ENCODE data around the gene SNIP1.
"Not testable (repeated sequence)": the region's sequence is repeated elsewhere in the genome, so short reads cannot be mapped to it uniquely, and the experiment has no call there.

SNIP1 gene

GRCh38 chr1:37553927-37554808, at the start of gene SNIP1:
Gene SNIP1 (minus strand): TSS chr1:37554293. CDS start chr1:37554229, 64 bp downstream.
- peaks cover 21% of the 10 kb centered on the region for H3K4me1 ChIP-seq (ENCODE audit: control insufficient read depth, insufficient read depth, low read length)

GRCh38 chr1:37602750-37603694, 48.9 kb upstream of the SNIP1 start:
- H3K4me3 ChIP-seq (ENCODE audit: low read length), result no peak overlapping the region
- H3K27ac ChIP-seq (ENCODE audit: low read depth, low read length), result no peak overlapping the region
- peaks cover 9% of the 10 kb centered on the region for H3K4me1 ChIP-seq (ENCODE audit: control insufficient read depth, insufficient read depth, low read length)
- H3K36me3 ChIP-seq (ENCODE audit: control insufficient read depth, insufficient read depth, low read length), result no peaks in the 10 kb centered on the region
- H3K9ac ChIP-seq (ENCODE audit: low read length), result no peak overlapping the region
- no peaks in the 10 kb centered on the region for H3K27me3 ChIP-seq (ENCODE audit: control insufficient read depth, insufficient read depth, low read length)

More at GRCh38 chr1:37553927-37554808, at the start of gene SNIP1:
- H3K9ac ChIP-seq (ENCODE audit: low read length), result peak within 1 kb of the TSS; percentile 96
- H3K27me3 ChIP-seq (ENCODE audit: control insufficient read depth, insufficient read depth, low read length), result no peaks in the 10 kb centered on the region
- H3K36me3 ChIP-seq (ENCODE audit: control insufficient read depth, insufficient read depth, low read length), result peaks cover 10% of the 10 kb centered on the region
- H3K4me3 ChIP-seq (ENCODE audit: low read length), result peak within 1 kb of the TSS; percentile 99
- peak within 1 kb of the TSS; percentile 95 for H3K27ac ChIP-seq (ENCODE audit: low read depth, low read length)

- H3K9ac ChIP-seq (ENCODE audit: low read length), result no peak overlapping the region
- H3K4me1 ChIP-seq (ENCODE audit: control insufficient read depth, insufficient read depth, low read length), result peaks cover 9% of the 10 kb centered on the region
- H3K27me3 ChIP-seq (ENCODE audit: control insufficient read depth, insufficient read depth, low read length), result no peaks in the 10 kb centered on the region
- H3K27ac ChIP-seq (ENCODE audit: low read depth, low read length), result no peak overlapping the region
- no peaks in the 10 kb centered on the region for H3K36me3 ChIP-seq (ENCODE audit: control insufficient read depth, insufficient read depth, low read length)
- no peak overlapping the region for H3K4me3 ChIP-seq (ENCODE audit: low read length)
Observed at GRCh38 chr1:37601441-37601840, 47.3 kb upstream of the SNIP1 start.

- H3K27ac ChIP-seq (ENCODE audit: low read depth, low read length), result no peak overlapping the region
- H3K36me3 ChIP-seq (ENCODE audit: control insufficient read depth, insufficient read depth, low read length), result no peaks in the 10 kb centered on the region
- H3K9ac ChIP-seq (ENCODE audit: low read length), result no peak overlapping the region
- H3K27me3 ChIP-seq (ENCODE audit: control insufficient read depth, insufficient read depth, low read length), result no peaks in the 10 kb centered on the region
- peaks cover 7% of the 10 kb centered on the region for H3K4me1 ChIP-seq (ENCODE audit: control insufficient read depth, insufficient read depth, low read length)
- H3K4me3 ChIP-seq (ENCODE audit: low read length), result no peak overlapping the region
Observed at GRCh38 chr1:37599940-37600339, 45.8 kb upstream of the SNIP1 start.

GRCh38 chr1:37596182-37596667, 42.1 kb upstream of the SNIP1 start:
- Histone ChIP-seq H3K4me1 (ENCODE audit: control insufficient read depth, insufficient read depth, low read length) (peaks cover 11% of the 10 kb centered on the region), H3K36me3 (ENCODE audit: control insufficient read depth, insufficient read depth, low read length) (peaks cover 6% of the 10 kb centered on the region), H3K27me3 (ENCODE audit: control insufficient read depth, insufficient read depth, low read length) (no peaks in the 10 kb centered on the region), H3K27ac (ENCODE audit: low read depth, low read length) (peak overlapping the region; percentile 91), H3K4me3 (ENCODE audit: low read length) (peak overlapping the region; percentile 86), H3K9ac (ENCODE audit: low read length) (no peak overlapping the region)

GRCh38 chr1:37595440-37596181, 41.5 kb upstream of the SNIP1 start, which contains the start of gene GNL2:
Gene GNL2 (minus strand): TSS chr1:37595937. CDS start chr1:37595822, 115 bp downstream.
- H3K36me3 ChIP-seq (ENCODE audit: control insufficient read depth, insufficient read depth, low read length), result peaks cover 9% of the 10 kb centered on the region
- peak within 1 kb of the TSS; percentile 86 for H3K4me3 ChIP-seq (ENCODE audit: low read length)
- peak within 1 kb of the TSS; percentile 91 for H3K27ac ChIP-seq (ENCODE audit: low read depth, low read length)
- peaks cover 11% of the 10 kb centered on the region for H3K4me1 ChIP-seq (ENCODE audit: control insufficient read depth, insufficient read depth, low read length)
- peak within 1 kb of the TSS; percentile 70 for H3K9ac ChIP-seq (ENCODE audit: low read length)
- no peaks in the 10 kb centered on the region for H3K27me3 ChIP-seq (ENCODE audit: control insufficient read depth, insufficient read depth, low read length)

GRCh38 chr1:37593726-37594125, 39.6 kb upstream of the SNIP1 start:
- Histone ChIP-seq H3K27ac (ENCODE audit: low read depth, low read length) (no peak overlapping the region), H3K9ac (ENCODE audit: low read length) (no peak overlapping the region), H3K4me1 (ENCODE audit: control insufficient read depth, insufficient read depth, low read length) (peaks cover 11% of the 10 kb centered on the region), H3K4me3 (ENCODE audit: low read length) (no peak overlapping the region), H3K27me3 (ENCODE audit: control insufficient read depth, insufficient read depth, low read length) (no peaks in the 10 kb centered on the region), H3K36me3 (ENCODE audit: control insufficient read depth, insufficient read depth, low read length) (peaks cover 9% of the 10 kb centered on the region)

- Histone ChIP-seq H3K27me3 (ENCODE audit: control insufficient read depth, insufficient read depth, low read length) (no peaks in the 10 kb centered on the region), H3K4me3 (ENCODE audit: low read length) (no peak overlapping the region), H3K9ac (ENCODE audit: low read length) (no peak overlapping the region), H3K27ac (ENCODE audit: low read depth, low read length) (no peak overlapping the region), H3K4me1 (ENCODE audit: control insufficient read depth, insufficient read depth, low read length) (no peaks in the 10 kb centered on the region), H3K36me3 (ENCODE audit: control insufficient read depth, insufficient read depth, low read length) (peaks cover 22% of the 10 kb centered on the region)
Observed at GRCh38 chr1:37588939-37589338, 34.8 kb upstream of the SNIP1 start.

GRCh38 chr1:37584544-37584943, 30.5 kb upstream of the SNIP1 start:
- H3K36me3 ChIP-seq (ENCODE audit: control insufficient read depth, insufficient read depth, low read length), result peaks cover 32% of the 10 kb centered on the region
- H3K27ac ChIP-seq (ENCODE audit: low read depth, low read length); H3K4me3 ChIP-seq (ENCODE audit: low read length); H3K4me1 ChIP-seq (ENCODE audit: control insufficient read depth, insufficient read depth, low read length); H3K27me3 ChIP-seq (ENCODE audit: control insufficient read depth, insufficient read depth, low read length); H3K9ac ChIP-seq (ENCODE audit: low read length): not testable (repeated sequence)

GRCh38 chr1:37575692-37576091, 21.6 kb upstream of the SNIP1 start:
- peak overlapping the region; percentile 44 for H3K27ac ChIP-seq (ENCODE audit: low read depth, low read length)
- H3K27me3 ChIP-seq (ENCODE audit: control insufficient read depth, insufficient read depth, low read length), result no peaks in the 10 kb centered on the region
- H3K4me3 ChIP-seq (ENCODE audit: low read length), result no peak overlapping the region
- peaks cover 39% of the 10 kb centered on the region for H3K36me3 ChIP-seq (ENCODE audit: control insufficient read depth, insufficient read depth, low read length)
- peaks cover 17% of the 10 kb centered on the region for H3K4me1 ChIP-seq (ENCODE audit: control insufficient read depth, insufficient read depth, low read length)
- no peak overlapping the region for H3K9ac ChIP-seq (ENCODE audit: low read length)

GRCh38 chr1:37574834-37575480, 20.9 kb upstream of the SNIP1 start:
- no peak overlapping the region for H3K9ac ChIP-seq (ENCODE audit: low read length)

More at GRCh38 chr1:37574834-37575480, 20.9 kb upstream of the SNIP1 start:
- Histone ChIP-seq H3K36me3 (ENCODE audit: control insufficient read depth, insufficient read depth, low read length) (peaks cover 35% of the 10 kb centered on the region), H3K4me3 (ENCODE audit: low read length) (no peak overlapping the region), H3K4me1 (ENCODE audit: control insufficient read depth, insufficient read depth, low read length) (peaks cover 17% of the 10 kb centered on the region), H3K27ac (ENCODE audit: low read depth, low read length) (peak overlapping the region; percentile 44), H3K27me3 (ENCODE audit: control insufficient read depth, insufficient read depth, low read length) (no peaks in the 10 kb centered on the region)
